ENCODE measurements around the gene EYA2.

DNA sequence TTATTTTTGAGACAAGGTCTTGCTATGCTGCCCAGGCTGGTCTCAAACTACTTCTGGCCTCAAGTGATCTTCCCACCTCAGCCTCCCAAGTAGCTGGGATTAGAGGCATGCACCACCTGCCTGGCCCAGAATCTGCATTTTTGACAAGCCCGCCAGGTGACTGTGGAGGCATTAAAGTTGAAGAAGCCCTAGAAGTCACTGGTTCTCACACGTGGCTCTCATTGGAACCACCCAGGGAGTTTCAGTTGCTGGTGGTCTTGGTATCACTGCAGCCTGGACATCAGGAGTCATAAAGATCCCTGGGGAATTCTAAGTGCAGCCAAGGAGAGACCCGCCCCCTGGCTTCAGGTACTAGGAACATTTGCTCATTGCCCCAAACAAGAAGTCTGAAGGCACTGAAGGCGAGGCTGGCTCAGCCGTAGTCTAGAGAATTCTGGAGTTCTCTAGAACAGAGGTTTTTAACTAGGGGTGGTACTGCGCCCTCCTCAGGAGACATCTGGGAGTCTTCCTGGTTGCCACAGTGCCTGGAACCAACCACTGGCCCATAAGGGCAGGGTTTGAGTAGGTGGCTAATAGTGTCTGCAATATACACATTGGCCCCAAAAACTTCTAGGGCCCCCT is 279.1 kb downstream of the EYA2 start:
- TF ChIP-seq, protein P1, sequence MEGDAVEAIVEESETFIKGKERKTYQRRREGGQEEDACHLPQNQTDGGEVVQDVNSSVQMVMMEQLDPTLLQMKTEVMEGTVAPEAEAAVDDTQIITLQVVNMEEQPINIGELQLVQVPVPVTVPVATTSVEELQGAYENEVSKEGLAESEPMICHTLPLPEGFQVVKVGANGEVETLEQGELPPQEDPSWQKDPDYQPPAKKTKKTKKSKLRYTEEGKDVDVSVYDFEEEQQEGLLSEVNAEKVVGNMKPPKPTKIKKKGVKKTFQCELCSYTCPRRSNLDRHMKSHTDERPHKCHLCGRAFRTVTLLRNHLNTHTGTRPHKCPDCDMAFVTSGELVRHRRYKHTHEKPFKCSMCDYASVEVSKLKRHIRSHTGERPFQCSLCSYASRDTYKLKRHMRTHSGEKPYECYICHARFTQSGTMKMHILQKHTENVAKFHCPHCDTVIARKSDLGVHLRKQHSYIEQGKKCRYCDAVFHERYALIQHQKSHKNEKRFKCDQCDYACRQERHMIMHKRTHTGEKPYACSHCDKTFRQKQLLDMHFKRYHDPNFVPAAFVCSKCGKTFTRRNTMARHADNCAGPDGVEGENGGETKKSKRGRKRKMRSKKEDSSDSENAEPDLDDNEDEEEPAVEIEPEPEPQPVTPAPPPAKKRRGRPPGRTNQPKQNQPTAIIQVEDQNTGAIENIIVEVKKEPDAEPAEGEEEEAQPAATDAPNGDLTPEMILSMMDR (conservative IDR thresholded peaks at IDR 0.05; ENCODE audit: low read length): peak; percentile 16
- TF ChIP-seq EZH2phosphoT487 (IDR thresholded peaks at IDR 0.05; ENCODE audit: borderline replicate concordance): no peak

Data from Loucy (cell line).